SKM-1 (cell line): ENCODE data around the gene ECT2.
"Not testable (repeated sequence)": the region's sequence is repeated elsewhere in the genome, so short reads cannot be mapped to it uniquely, and the experiment has no call there.

Source experiments
- DNase-seq: peaks from one replicate; lab custom pipeline; 2025; ENCODE audit not compliant: unreplicated experiment; lab: John Stamatoyannopoulos, UW

Gene ECT2

GRCh38 chr3:172750368-172751174 lies at the start of gene ECT2:
ECT2 (plus strand) TSS chr3:172750726; CDS start chr3:172754531, 3,805 bp downstream.
- peak; percentile 97 for DNase-seq

- no peak for DNase-seq
These were observed 49.5 kb upstream of the ECT2 start for GRCh38 chr3:172700936-172701455.

- DNase-seq = no peak
These were observed 48.8 kb upstream of the ECT2 start for GRCh38 chr3:172701751-172702150.

GRCh38 chr3:172702256-172702655 lies 48.3 kb upstream of the ECT2 start:
- DNase-seq = no peak

- DNase-seq = not testable (repeated sequence)
These were observed 47.8 kb upstream of the ECT2 start for GRCh38 chr3:172702731-172703130.

GRCh38 chr3:172704001-172704400 lies 46.5 kb upstream of the ECT2 start:
- no peak for DNase-seq

- DNase-seq = no peak
These were observed 45.4 kb upstream of the ECT2 start for GRCh38 chr3:172705170-172705569.

GRCh38 chr3:172707030-172707429 lies 43.5 kb upstream of the ECT2 start:
- peak; percentile 12 for DNase-seq

GRCh38 chr3:172707967-172708366 lies 42.6 kb upstream of the ECT2 start:
- no peak for DNase-seq

GRCh38 chr3:172708921-172709773 lies 41.4 kb upstream of the ECT2 start:
- no peak for DNase-seq

- DNase-seq = no peak
These were observed 40.5 kb upstream of the ECT2 start for GRCh38 chr3:172709774-172710663.

GRCh38 chr3:172710664-172711453 lies 39.7 kb upstream of the ECT2 start, which contains the start of gene NCEH1:
NCEH1 (minus strand) TSS chr3:172711067; CDS start chr3:172710984, 83 bp downstream.
- peak; percentile 99 for DNase-seq

GRCh38 chr3:172711454-172711795 lies 39.1 kb upstream of the ECT2 start:
- DNase-seq = peak; percentile 89

- DNase-seq = no peak
These were observed 37.2 kb upstream of the ECT2 start for GRCh38 chr3:172713316-172713715.

- peak; percentile 82 for DNase-seq
These were observed 34.0 kb upstream of the ECT2 start for GRCh38 chr3:172716476-172716875.

- no peak for DNase-seq
These were observed 32.9 kb upstream of the ECT2 start for GRCh38 chr3:172717493-172718088.

GRCh38 chr3:172722536-172723040 lies 27.9 kb upstream of the ECT2 start:
- DNase-seq = not testable (repeated sequence)

- DNase-seq = no peak
These were observed 24.1 kb upstream of the ECT2 start for GRCh38 chr3:172726380-172726779.

- DNase-seq = no peak
These were observed 15.5 kb upstream of the ECT2 start for GRCh38 chr3:172735014-172735413.
